ENCODE results near the gene KRTAP4-4. TPM values are rescaled to one million over a fixed set of nuclear protein-coding genes. Genes with fewer than 3 reads are reported as not detected.

Gene KRTAP4-4
- total and polyA plus RNA-seq, 2 experiments from 2014 or later = not detected

DNA sequence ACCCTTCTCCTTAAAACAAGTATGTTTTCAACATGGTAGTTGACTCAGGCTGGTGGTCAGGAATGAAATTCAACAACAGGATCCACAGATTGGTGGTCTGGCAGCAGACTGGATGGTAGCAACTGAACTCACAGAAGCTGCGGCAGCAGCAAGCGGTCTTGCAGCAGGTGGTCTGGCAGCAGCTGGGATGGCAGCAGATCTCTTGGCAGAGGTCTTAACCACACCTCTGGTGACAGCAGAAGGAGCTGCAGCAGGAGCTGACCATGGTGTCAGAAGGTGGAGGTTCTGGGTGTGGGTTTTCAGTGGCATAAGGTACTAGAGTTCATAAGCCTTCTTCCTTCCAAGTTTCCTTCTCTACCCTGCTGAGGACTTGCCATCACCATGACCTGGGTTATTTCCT lies 26.3 kb upstream of the KRTAP4-4 start:
- Histone ChIP-seq H3K27me3 (replicated peaks; ENCODE audit: insufficient read depth) (no peaks in the 10 kb centered on the region), H3K36me3 (ENCODE audit: low read depth) (no peaks in the 10 kb centered on the region), H3K27ac (no peak overlapping the region), H3K9ac (no peak overlapping the region), H2AFZ (no peak overlapping the region), H3F3A (ENCODE audit: insufficient read depth) (no peaks in the 10 kb centered on the region), H4K20me1 (ENCODE audit: insufficient read depth) (no peaks in the 10 kb centered on the region), H3K4me1 (ENCODE audit: insufficient read depth) (no peaks in the 10 kb centered on the region), H3K79me2 (ENCODE audit: insufficient read depth) (no peaks in the 10 kb centered on the region), H3K9me3 (ENCODE audit: low read depth) (no peaks in the 10 kb centered on the region), H3K4me2 (ENCODE audit: unreplicated experiment) (no peak overlapping the region), H3K9me2 (ENCODE audit: insufficient read depth) (no peaks in the 10 kb centered on the region), H3K4me3 (no peak overlapping the region)
- 85% methylated on average over 2 of the region's 2 CpGs for WGBS, 2 experiments (ENCODE audit: low coverage in 1 of 2, low lambda C conversion rate in 2 of 2, missing lambda C conversion rate in 2 of 2)
- in situ Hi-C loops (cut with MboI) = no loop called here
- TF ChIP-seq EZH2 (IDR thresholded peaks at IDR 0.05; ENCODE audit: insufficient read depth, poor library complexity, severe bottlenecking) (no peak), EZH2phosphoT487 (IDR thresholded peaks at IDR 0.05; ENCODE audit: insufficient read depth, low read depth) (no peak)
- no peak for DNase-seq

DNA sequence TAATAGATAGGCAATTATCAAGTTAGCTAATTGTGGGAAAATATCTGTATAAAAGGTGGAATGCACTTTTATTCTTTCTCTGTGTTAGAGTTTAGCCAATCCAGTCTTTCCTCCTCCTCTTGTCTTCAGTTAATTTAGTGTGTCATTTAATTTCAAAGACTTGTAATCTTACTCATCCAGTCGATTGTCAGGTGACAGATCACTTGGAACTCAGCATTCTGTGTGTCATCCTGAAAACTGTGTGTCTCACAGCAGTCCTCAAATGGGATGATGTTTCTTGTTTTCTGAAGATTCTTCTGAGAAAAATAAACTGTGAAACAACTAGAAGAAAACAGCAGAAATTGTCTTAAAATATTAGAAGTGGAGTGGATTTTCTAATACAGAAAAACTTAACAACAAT lies 24.5 kb upstream of the KRTAP4-4 start:
- Histone ChIP-seq H3K4me2 (ENCODE audit: unreplicated experiment) (no peak overlapping the region), H3F3A (ENCODE audit: insufficient read depth) (peaks cover 7% of the 10 kb centered on the region; the same call in 1 of the 2 replicates), H3K27ac (no peak overlapping the region), H2AFZ (peak overlapping the region; percentile 18; the same call in 1 of the 2 replicates), H3K4me1 (ENCODE audit: insufficient read depth) (no peaks in the 10 kb centered on the region; the same call in 1 of the 2 replicates), H3K9me2 (ENCODE audit: insufficient read depth) (no peaks in the 10 kb centered on the region), H3K79me2 (ENCODE audit: insufficient read depth) (no peaks in the 10 kb centered on the region), H3K4me3 (no peak overlapping the region), H3K27me3 (replicated peaks; ENCODE audit: insufficient read depth) (no peaks in the 10 kb centered on the region), H3K36me3 (ENCODE audit: low read depth) (no peaks in the 10 kb centered on the region), H3K9me3 (ENCODE audit: low read depth) (no peaks in the 10 kb centered on the region), H3K9ac (no peak overlapping the region), H4K20me1 (ENCODE audit: insufficient read depth) (no peaks in the 10 kb centered on the region)
- TF ChIP-seq EZH2 (IDR thresholded peaks at IDR 0.05; ENCODE audit: insufficient read depth, poor library complexity, severe bottlenecking) (no peak), EZH2phosphoT487 (IDR thresholded peaks at IDR 0.05; ENCODE audit: insufficient read depth, low read depth) (no peak)
- peak; percentile 5 for DNase-seq
- in situ Hi-C loops (cut with MboI) = no loop called here
- 14 to 26% methylated on average over 1 of the region's 1 CpG for WGBS, 2 experiments (ENCODE audit: low coverage in 1 of 2, low lambda C conversion rate in 2 of 2, missing lambda C conversion rate in 2 of 2)

DNA sequence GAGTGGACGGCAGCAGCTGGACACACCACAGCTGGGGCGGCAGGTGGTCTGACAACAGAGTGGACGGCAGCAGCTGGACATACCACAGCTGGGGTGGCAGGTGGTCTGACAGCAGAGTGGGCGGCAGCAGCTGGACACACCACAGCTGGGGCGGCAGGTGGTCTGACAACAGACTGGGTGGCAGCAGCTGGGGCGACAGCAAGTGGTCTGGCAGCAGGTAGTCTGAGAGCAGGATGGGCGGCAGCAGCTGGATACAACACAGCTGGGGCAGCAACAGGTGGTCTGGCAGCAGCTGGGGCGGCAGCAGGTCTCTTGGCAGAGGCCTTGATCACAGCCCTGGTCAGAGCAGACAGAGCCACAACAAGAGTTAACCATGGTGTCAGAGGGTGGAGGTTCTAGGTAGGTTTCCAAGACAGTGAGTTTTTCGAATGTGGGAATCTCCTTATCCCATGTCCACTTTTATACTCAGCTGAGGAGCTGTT lies 24.0 kb upstream of the KRTAP4-4 start, which contains the start of gene KRTAP4-1:
Gene KRTAP4-1, minus strand, starts transcription at position 432 of the 482 bp plus-strand sequence. Its CDS starts 57 bp downstream, at position 375.
- H3K9ac ChIP-seq = no peak within 1 kb of the TSS
- H3F3A ChIP-seq (ENCODE audit: insufficient read depth) = peaks cover 12% of the 10 kb centered on the region
- TF ChIP-seq EZH2phosphoT487 (IDR thresholded peaks at IDR 0.05; ENCODE audit: insufficient read depth, low read depth) (no peak), EZH2 (IDR thresholded peaks at IDR 0.05; ENCODE audit: insufficient read depth, poor library complexity, severe bottlenecking) (no peak)
- no peaks in the 10 kb centered on the region for H3K9me2 ChIP-seq (ENCODE audit: insufficient read depth)
- H3K4me2 ChIP-seq (ENCODE audit: unreplicated experiment) = no peak within 1 kb of the TSS
- no peak for DNase-seq
- H3K9me3 ChIP-seq (ENCODE audit: low read depth) = no peaks in the 10 kb centered on the region
- H4K20me1 ChIP-seq (ENCODE audit: insufficient read depth) = no peaks in the 10 kb centered on the region
- H3K27ac ChIP-seq = no peak within 1 kb of the TSS
- H3K79me2 ChIP-seq (ENCODE audit: insufficient read depth) = no peaks in the 10 kb centered on the region
- H3K4me1 ChIP-seq (ENCODE audit: insufficient read depth) = peaks cover 4% of the 10 kb centered on the region
- H3K4me3 ChIP-seq = no peak within 1 kb of the TSS
- H3K36me3 ChIP-seq (ENCODE audit: low read depth) = no peaks in the 10 kb centered on the region
- in situ Hi-C loops (cut with MboI) = no loop called here
- 68 to 74% methylated on average over 6 to 9 of the region's 9 CpGs for WGBS, 2 experiments (ENCODE audit: low coverage in 1 of 2, low lambda C conversion rate in 2 of 2, missing lambda C conversion rate in 2 of 2)
- no peaks in the 10 kb centered on the region for H3K27me3 ChIP-seq (replicated peaks; ENCODE audit: insufficient read depth)
- H2AFZ ChIP-seq = peak within 1 kb of the TSS; percentile 18; the same call in 1 of the 2 replicates

DNA sequence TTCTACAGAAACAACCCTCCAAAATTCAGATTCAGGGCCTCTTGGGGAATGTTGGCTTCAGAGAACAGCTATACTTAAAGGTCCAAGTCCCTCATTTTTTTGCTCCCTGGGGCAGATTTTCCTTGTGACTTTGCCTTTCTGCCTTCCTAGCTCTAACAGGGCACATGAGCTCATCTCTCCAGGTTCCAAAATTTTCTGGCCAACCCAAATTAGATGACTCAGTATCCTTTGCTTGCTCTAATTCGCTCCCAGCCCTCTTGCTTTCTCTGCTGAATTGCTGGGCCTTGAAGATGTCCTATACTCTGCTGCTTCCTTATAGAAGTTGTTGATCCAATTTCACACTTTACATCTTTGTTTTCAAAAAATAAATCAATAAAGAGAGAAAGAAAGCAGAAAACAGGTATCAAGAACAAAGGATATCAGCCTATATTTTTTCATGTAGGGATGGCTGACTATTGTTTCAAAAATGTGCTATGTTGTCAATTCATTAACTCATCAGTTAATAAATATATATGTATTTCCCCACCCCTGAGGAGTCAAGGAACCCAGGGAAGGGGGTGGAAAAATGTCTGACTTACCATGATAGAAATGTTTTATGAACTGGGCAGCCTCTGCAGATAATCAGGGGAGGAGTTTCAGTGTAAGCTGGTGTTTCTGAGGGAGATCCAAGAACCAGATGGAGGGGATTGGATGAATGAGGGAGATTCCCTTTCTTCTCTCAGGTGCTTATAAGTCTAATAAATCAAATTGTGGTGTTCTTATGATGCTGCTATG lies 18.5 kb upstream of the KRTAP4-4 start:
- H3F3A ChIP-seq (ENCODE audit: insufficient read depth) = peaks cover 26% of the 10 kb centered on the region
- peak; percentile 89 for DNase-seq
- TF ChIP-seq EZH2 (IDR thresholded peaks at IDR 0.05; ENCODE audit: insufficient read depth, poor library complexity, severe bottlenecking) = no peak
- TF ChIP-seq EZH2phosphoT487 (IDR thresholded peaks at IDR 0.05; ENCODE audit: insufficient read depth, low read depth) = no peak
- H3K9me2 ChIP-seq (ENCODE audit: insufficient read depth) = no peaks in the 10 kb centered on the region
- in situ Hi-C loops (cut with MboI) = no loop called here
- peak overlapping the region; percentile 21 for H3K4me2 ChIP-seq (ENCODE audit: unreplicated experiment)
- H3K27ac ChIP-seq = peak overlapping the region; percentile 96
- H4K20me1 ChIP-seq (ENCODE audit: insufficient read depth) = no peaks in the 10 kb centered on the region
- H3K4me3 ChIP-seq = 0 out of 2 replicates have a peak overlapping the region, but pooled peaks have one; percentile 13
- 6% methylated on average over 1 of the region's 1 CpG for WGBS, 2 experiments (ENCODE audit: low coverage in 1 of 2, low lambda C conversion rate in 2 of 2, missing lambda C conversion rate in 2 of 2)
- no peaks in the 10 kb centered on the region for H3K79me2 ChIP-seq (ENCODE audit: insufficient read depth)
- H3K9ac ChIP-seq = peak overlapping the region; percentile 73
- H3K27me3 ChIP-seq (replicated peaks; ENCODE audit: insufficient read depth) = no peaks in the 10 kb centered on the region
- peak overlapping the region; percentile 65 for H2AFZ ChIP-seq
- no peaks in the 10 kb centered on the region for H3K9me3 ChIP-seq (ENCODE audit: low read depth)
- no peaks in the 10 kb centered on the region for H3K36me3 ChIP-seq (ENCODE audit: low read depth)
- peaks cover 18% of the 10 kb centered on the region for H3K4me1 ChIP-seq (ENCODE audit: insufficient read depth)

Data from GM23248 (cell line).